HAP-1 (cell line): ENCODE data around the gene HIKESHI.
"Not testable (repeated sequence)": the region's sequence is repeated elsewhere in the genome, so short reads cannot be mapped to it uniquely, and the experiment has no call there.

Source experiments
- DNase-seq, 2 experiments: peaks; one replicate each; pipeline ENCODE4 v3.0.0-alpha.2; 2016 to 2020; ENCODE audit warnings: low spot score in 2 of 2
- H3K27me3 ChIP-seq: fragments of 250-450 bp; sonication (Bioruptor Pico); 2 replicates; pipeline ENCODE4 v1.5.1; 2020; ENCODE audit warnings: low read depth, mild to moderate bottlenecking, moderate library complexity
- H3K36me3 ChIP-seq: fragments of 250-450 bp; sonication (Bioruptor Pico); replicated peaks from 2 replicates; pipeline ENCODE4 v1.5.1; 2020; ENCODE audit warnings: mild to moderate bottlenecking
- H3K4me1 ChIP-seq: fragments of 250-450 bp; sonication (Bioruptor Pico); 2 replicates; pipeline ENCODE4 v1.5.1; 2020; ENCODE audit warnings: mild to moderate bottlenecking
- H3K4me3 ChIP-seq: fragments of 250-450 bp; sonication (Bioruptor Pico); 2 replicates; pipeline ENCODE4 v1.5.1; 2020; ENCODE audit warnings: mild to moderate bottlenecking, moderate library complexity
- H3K9me3 ChIP-seq: fragments of 250-450 bp; sonication (Bioruptor Pico); 2 replicates; pipeline ENCODE4 v1.5.1; 2020; ENCODE audit warnings: mild to moderate bottlenecking, moderate library complexity
- in situ Hi-C: fragments of 300-500 bp; cut with MboI; formaldehyde crosslinking; loops from 3 replicates; pipeline ENCODE4 v1.14.3; 2020; ENCODE audit warnings: low sequenced_read_pairs, inconsistent platforms, mixed read lengths

The HIKESHI gene

GRCh38 chr11:86278226-86278625, 23.8 kb upstream of the HIKESHI start:
- Histone ChIP-seq H3K36me3 (peaks cover 27% of the 10 kb centered on the region), H3K4me1 (peaks cover 13% of the 10 kb centered on the region), H3K4me3 (no peak overlapping the region), H3K9me3 (no peaks in the 10 kb centered on the region), H3K27me3 (no peaks in the 10 kb centered on the region)
- DNase-seq: no peak
- in situ Hi-C loops: no loop called here

- DNase-seq: no peak
- Histone ChIP-seq H3K4me3 (no peak overlapping the region), H3K9me3 (no peaks in the 10 kb centered on the region), H3K36me3 (peaks cover 27% of the 10 kb centered on the region), H3K27me3 (no peaks in the 10 kb centered on the region), H3K4me1 (peaks cover 13% of the 10 kb centered on the region)
- in situ Hi-C loops: no loop called here
Measured at GRCh38 chr11:86279747-86280146, 22.3 kb upstream of the HIKESHI start.

- DNase-seq: no peak
- Histone ChIP-seq H3K36me3 (peaks cover under 1% of the 10 kb centered on the region; the same call in 1 of the 2 replicates), H3K9me3 (no peaks in the 10 kb centered on the region), H3K4me3 (no peak overlapping the region), H3K4me1 (no peaks in the 10 kb centered on the region), H3K27me3 (no peaks in the 10 kb centered on the region)
- in situ Hi-C loops: no loop called here
Measured at GRCh38 chr11:86287468-86287796, 14.6 kb upstream of the HIKESHI start.

- no peak for DNase-seq
- H3K4me1 ChIP-seq: no peaks in the 10 kb centered on the region
- no peaks in the 10 kb centered on the region; the same call in 1 of the 2 replicates for H3K36me3 ChIP-seq
- H3K4me3 ChIP-seq: no peak overlapping the region
- in situ Hi-C loops: no loop called here
- no peaks in the 10 kb centered on the region for H3K9me3 ChIP-seq
- no peaks in the 10 kb centered on the region for H3K27me3 ChIP-seq
Measured at GRCh38 chr11:86288776-86289507, 13.1 kb upstream of the HIKESHI start.

GRCh38 chr11:86289508-86290280, 12.3 kb upstream of the HIKESHI start:
- H3K4me1 ChIP-seq, DNase-seq, H3K27me3 ChIP-seq, H3K4me3 ChIP-seq, H3K36me3 ChIP-seq, H3K9me3 ChIP-seq: not testable (repeated sequence)
- in situ Hi-C loops: loop anchor here (10.0 kb wide), 1 partner anchor 435 kb away; the partner anchor contains the start of gene CCDC83

- in situ Hi-C loops: loop anchor here (10.0 kb wide), 1 partner anchor 437 kb away; the partner anchor contains the start of gene CCDC83
- Histone ChIP-seq H3K27me3 (no peaks in the 10 kb centered on the region), H3K4me3 (no peak overlapping the region), H3K9me3 (no peaks in the 10 kb centered on the region), H3K4me1 (no peaks in the 10 kb centered on the region), H3K36me3 (no peaks in the 10 kb centered on the region)
- DNase-seq: peak in 1 of 2 experiments; percentile 78
Measured at GRCh38 chr11:86291466-86292262, 10.4 kb upstream of the HIKESHI start.

GRCh38 chr11:86292912-86293616, 9.0 kb upstream of the HIKESHI start:
- H3K36me3 ChIP-seq: no peaks in the 10 kb centered on the region
- no peaks in the 10 kb centered on the region for H3K9me3 ChIP-seq
- in situ Hi-C loops: loop anchor here (10.0 kb wide), 1 partner anchor 438 kb away; the partner anchor contains the start of gene CCDC83
- no peak overlapping the region for H3K4me3 ChIP-seq
- DNase-seq: no peak
- H3K4me1 ChIP-seq: no peaks in the 10 kb centered on the region
- H3K27me3 ChIP-seq: no peaks in the 10 kb centered on the region

- no peak overlapping the region for H3K4me3 ChIP-seq
- in situ Hi-C loops: loop anchor here (10.0 kb wide), 1 partner anchor 439 kb away; the partner anchor contains the start of gene CCDC83
- DNase-seq: no peak
Measured at GRCh38 chr11:86294026-86294425, 8.0 kb upstream of the HIKESHI start.

GRCh38 chr11:86301742-86302091, 323 bp upstream of the HIKESHI start:
- Histone ChIP-seq H3K4me3 (peak overlapping the region; percentile 77), H3K27me3 (no peaks in the 10 kb centered on the region), H3K36me3 (no peaks in the 10 kb centered on the region; the same call in 1 of the 2 replicates), H3K4me1 (peaks cover 12% of the 10 kb centered on the region), H3K9me3 (no peaks in the 10 kb centered on the region)
- DNase-seq: no peak
- in situ Hi-C loops: no loop called here

More at GRCh38 chr11:86294026-86294425, 8.0 kb upstream of the HIKESHI start:
- no peaks in the 10 kb centered on the region for H3K27me3 ChIP-seq
- H3K9me3 ChIP-seq: no peaks in the 10 kb centered on the region
- H3K36me3 ChIP-seq: no peaks in the 10 kb centered on the region
- H3K4me1 ChIP-seq: no peaks in the 10 kb centered on the region

GRCh38 chr11:86303257-86303656, 1.2 kb downstream of the HIKESHI start:
- Histone ChIP-seq H3K9me3 (no peaks in the 10 kb centered on the region), H3K4me3 (peak overlapping the region; percentile 77), H3K27me3 (no peaks in the 10 kb centered on the region), H3K36me3 (no peaks in the 10 kb centered on the region; the same call in 1 of the 2 replicates), H3K4me1 (peaks cover 12% of the 10 kb centered on the region)
- in situ Hi-C loops: no loop called here
- DNase-seq: no peak

GRCh38 chr11:86308710-86309109, 6.7 kb downstream of the HIKESHI start:
- H3K27me3 ChIP-seq, H3K9me3 ChIP-seq, in situ Hi-C loops, H3K4me3 ChIP-seq, DNase-seq, H3K4me1 ChIP-seq: not testable (repeated sequence)
- H3K36me3 ChIP-seq: peaks cover 24% of the 10 kb centered on the region

- no peaks in the 10 kb centered on the region for H3K27me3 ChIP-seq
- in situ Hi-C loops: no loop called here
- H3K9me3 ChIP-seq: no peaks in the 10 kb centered on the region
- no peak for DNase-seq
- peaks cover 7% of the 10 kb centered on the region for H3K4me1 ChIP-seq
- no peak overlapping the region for H3K4me3 ChIP-seq
- H3K36me3 ChIP-seq: peaks cover 19% of the 10 kb centered on the region
Measured at GRCh38 chr11:86313793-86314192, 11.8 kb downstream of the HIKESHI start.

- Histone ChIP-seq H3K4me3 (no peak overlapping the region), H3K36me3 (peaks cover 14% of the 10 kb centered on the region), H3K27me3 (no peaks in the 10 kb centered on the region), H3K9me3 (no peaks in the 10 kb centered on the region), H3K4me1 (peaks cover 7% of the 10 kb centered on the region)
- in situ Hi-C loops: no loop called here
- DNase-seq: peak in 1 of 2 experiments; percentile 26
Measured at GRCh38 chr11:86314636-86315035, 12.6 kb downstream of the HIKESHI start.
